SK-N-SH treated with all-trans-retinoic acid at 6 μM for 48 hours (cell line): ENCODE measurements around the gene FBXO48.

Source experiments
- ARNTL ChIP-seq: fragments of 450-650 bp; formaldehyde crosslinking; IDR thresholded peaks from 2 replicates; pipeline ENCODE4 v1.5.0; 2020; ENCODE audit warnings: low read depth, mild to moderate bottlenecking, moderate library complexity, borderline replicate concordance
- BACH2 ChIP-seq: fragments of 250-450 bp; sonication (Bioruptor Pico); IDR thresholded peaks from 2 replicates; pipeline ENCODE4 v1.9.0; 2021; ENCODE audit warnings: mild to moderate bottlenecking, borderline replicate concordance
- CSDC2 ChIP-seq: fragments of 250-450 bp; sonication (Bioruptor Pico); IDR thresholded peaks from 2 replicates; pipeline ENCODE4 v1.5.0; 2020; ENCODE audit warnings: mild to moderate bottlenecking, moderate library complexity
- ESRRG ChIP-seq: fragments of 250-450 bp; sonication (Bioruptor Pico); IDR thresholded peaks from 2 replicates; pipeline ENCODE4 v1.6.1; 2021; ENCODE audit warnings: mild to moderate bottlenecking
- GLIS3 ChIP-seq: fragments of 250-450 bp; sonication (Bioruptor Pico); IDR thresholded peaks from 2 replicates; pipeline ENCODE4 v1.5.0; 2020; ENCODE audit warnings: mild to moderate bottlenecking, moderate library complexity
- OSR1 ChIP-seq: fragments of 250-450 bp; sonication (Bioruptor Pico); IDR thresholded peaks from 2 replicates; pipeline ENCODE4 v1.8.0; 2022; ENCODE audit warnings: moderate library complexity, mild to moderate bottlenecking, inconsistent platforms
- PATZ1 ChIP-seq: fragments of 250-450 bp; sonication (Bioruptor Pico); IDR thresholded peaks from 2 replicates; pipeline ENCODE4 v1.8.0; 2020; ENCODE audit warnings: mild to moderate bottlenecking, moderate library complexity, borderline replicate concordance
- POU6F1 ChIP-seq: fragments of 250-450 bp; sonication (Bioruptor Pico); IDR thresholded peaks from 2 replicates; pipeline ENCODE4 v1.8.0; 2021; ENCODE audit warnings: low read depth, mild to moderate bottlenecking, moderate library complexity, borderline replicate concordance
- RARB ChIP-seq: fragments of 250-450 bp; sonication (Bioruptor Pico); IDR thresholded peaks from 2 replicates; pipeline ENCODE4 v1.8.0; 2021; ENCODE audit warnings: mild to moderate bottlenecking, moderate library complexity
- TCF4 ChIP-seq: fragments of 250-450 bp; sonication (Bioruptor Pico); IDR thresholded peaks from 2 replicates; pipeline ENCODE4 v1.8.0; 2021; ENCODE audit warnings: mild to moderate bottlenecking, moderate library complexity, borderline replicate concordance
- TOX ChIP-seq: fragments of 250-450 bp; sonication (Bioruptor Pico); IDR thresholded peaks from 2 replicates; pipeline ENCODE4 v1.8.0; 2021; ENCODE audit warnings: mild to moderate bottlenecking, moderate library complexity, borderline replicate concordance
- ZFP3 ChIP-seq: fragments of 250-450 bp; sonication (Bioruptor Pico); IDR thresholded peaks from 2 replicates; pipeline ENCODE4 v1.5.0; 2020; ENCODE audit warnings: mild to moderate bottlenecking, moderate library complexity
- ZFP30 ChIP-seq: fragments of 450-650 bp; formaldehyde crosslinking; IDR thresholded peaks from 2 replicates; pipeline ENCODE4 v1.5.0; 2022; ENCODE audit warnings: mild to moderate bottlenecking, moderate library complexity
- ZNF70 ChIP-seq: fragments of 450-650 bp; formaldehyde crosslinking; IDR thresholded peaks from 2 replicates; pipeline ENCODE4 v1.5.0; 2020; ENCODE audit warnings: mild to moderate bottlenecking, moderate library complexity

- TF ChIP-seq TOX (no peak), ZFP3 (CRISPR knock-in tag) (no peak), BACH2 (no peak), TCF4 (no peak), POU6F1 (CRISPR knock-in tag) (no peak), ESRRG (CRISPR knock-in tag) (no peak), PATZ1 (CRISPR knock-in tag) (no peak), ZNF70 (CRISPR knock-in tag) (no peak), RARB (CRISPR knock-in tag) (no peak), GLIS3 (no peak), OSR1 (CRISPR knock-in tag) (no peak), CSDC2 (CRISPR knock-in tag) (no peak), ARNTL (CRISPR knock-in tag) (no peak), ZFP30 (CRISPR knock-in tag) (no peak)
Measured at GRCh38 chr2:68436270-68436669, 30.8 kb downstream of the FBXO48 start.
